ENCODE measurements around the gene LRFN4.
"Not testable (repeated sequence)": the region's sequence is repeated elsewhere in the genome, so short reads cannot be mapped to it uniquely, and the experiment has no call there.

The LRFN4 gene

DNA sequence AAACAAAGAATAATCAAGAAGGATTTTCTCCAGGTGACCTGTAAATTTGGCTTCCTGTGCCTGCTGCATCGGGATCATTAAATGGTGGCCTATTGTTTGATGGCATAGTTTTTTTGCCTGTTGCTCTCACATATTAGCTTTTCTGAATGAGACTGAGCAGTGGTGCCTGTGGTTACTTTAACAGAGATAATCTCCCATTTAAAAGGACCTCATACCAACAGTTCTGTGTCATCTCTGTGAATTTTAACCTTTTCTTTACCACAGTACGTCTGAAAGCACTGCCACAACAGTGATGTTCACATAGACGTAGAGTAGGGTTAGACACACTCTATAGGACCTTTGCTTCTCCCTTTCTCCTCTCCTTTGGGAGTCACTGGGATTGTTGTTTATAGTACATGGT is 36.5 kb upstream of the LRFN4 start:
- TF ChIP-seq, protein P1, sequence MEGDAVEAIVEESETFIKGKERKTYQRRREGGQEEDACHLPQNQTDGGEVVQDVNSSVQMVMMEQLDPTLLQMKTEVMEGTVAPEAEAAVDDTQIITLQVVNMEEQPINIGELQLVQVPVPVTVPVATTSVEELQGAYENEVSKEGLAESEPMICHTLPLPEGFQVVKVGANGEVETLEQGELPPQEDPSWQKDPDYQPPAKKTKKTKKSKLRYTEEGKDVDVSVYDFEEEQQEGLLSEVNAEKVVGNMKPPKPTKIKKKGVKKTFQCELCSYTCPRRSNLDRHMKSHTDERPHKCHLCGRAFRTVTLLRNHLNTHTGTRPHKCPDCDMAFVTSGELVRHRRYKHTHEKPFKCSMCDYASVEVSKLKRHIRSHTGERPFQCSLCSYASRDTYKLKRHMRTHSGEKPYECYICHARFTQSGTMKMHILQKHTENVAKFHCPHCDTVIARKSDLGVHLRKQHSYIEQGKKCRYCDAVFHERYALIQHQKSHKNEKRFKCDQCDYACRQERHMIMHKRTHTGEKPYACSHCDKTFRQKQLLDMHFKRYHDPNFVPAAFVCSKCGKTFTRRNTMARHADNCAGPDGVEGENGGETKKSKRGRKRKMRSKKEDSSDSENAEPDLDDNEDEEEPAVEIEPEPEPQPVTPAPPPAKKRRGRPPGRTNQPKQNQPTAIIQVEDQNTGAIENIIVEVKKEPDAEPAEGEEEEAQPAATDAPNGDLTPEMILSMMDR (IDR thresholded peaks at IDR 0.05; ENCODE audit: low read depth, low read length): no peak
- H3K4me3 ChIP-seq (ENCODE audit: low read depth, low read length): no peak overlapping the region

DNA sequence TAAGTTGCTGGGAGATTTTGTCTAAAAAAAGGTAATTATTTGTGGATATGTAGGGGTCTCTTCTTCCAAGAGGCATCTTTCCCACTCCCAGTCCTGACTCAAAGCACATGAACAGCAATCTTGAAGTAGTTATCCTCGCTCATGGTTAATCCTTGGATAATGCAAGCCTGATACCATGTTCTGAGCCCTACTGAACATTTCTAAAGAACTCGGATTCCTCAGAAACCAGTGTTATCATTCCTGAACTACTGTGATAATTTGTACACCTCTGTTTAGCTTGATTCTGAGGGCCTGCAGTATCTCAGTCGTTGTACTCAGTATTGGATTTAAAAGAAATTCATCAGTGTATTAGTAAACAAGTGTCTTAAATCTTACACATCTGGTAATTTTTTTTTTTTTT is 36.0 kb upstream of the LRFN4 start:
- no peak overlapping the region for H3K4me3 ChIP-seq (ENCODE audit: low read depth, low read length)
- TF ChIP-seq, protein P1 (IDR thresholded peaks at IDR 0.05; ENCODE audit: low read depth, low read length): no peak

DNA sequence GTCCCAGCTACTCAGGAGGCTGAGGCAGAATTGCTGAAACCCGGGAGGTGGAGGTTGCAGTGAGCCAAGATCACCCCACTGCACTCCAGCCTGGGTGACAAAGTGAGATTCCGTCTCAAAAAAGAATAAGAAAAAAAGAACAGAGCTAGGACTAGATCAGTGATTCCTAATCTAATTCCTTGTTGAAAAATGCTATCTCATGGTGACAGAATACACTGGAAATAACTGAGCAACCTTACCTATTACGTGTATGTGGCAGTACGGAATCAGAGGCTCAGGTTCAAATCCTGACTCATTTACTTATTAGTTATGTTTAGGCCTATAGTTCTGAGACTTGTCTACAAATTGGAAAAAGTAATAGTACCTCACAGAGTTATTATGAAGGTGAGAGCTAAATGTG is 33.2 kb upstream of the LRFN4 start:
- TF ChIP-seq, protein P1 (IDR thresholded peaks at IDR 0.05; ENCODE audit: low read depth, low read length): no peak
- no peak overlapping the region for H3K4me3 ChIP-seq (ENCODE audit: low read depth, low read length)

DNA sequence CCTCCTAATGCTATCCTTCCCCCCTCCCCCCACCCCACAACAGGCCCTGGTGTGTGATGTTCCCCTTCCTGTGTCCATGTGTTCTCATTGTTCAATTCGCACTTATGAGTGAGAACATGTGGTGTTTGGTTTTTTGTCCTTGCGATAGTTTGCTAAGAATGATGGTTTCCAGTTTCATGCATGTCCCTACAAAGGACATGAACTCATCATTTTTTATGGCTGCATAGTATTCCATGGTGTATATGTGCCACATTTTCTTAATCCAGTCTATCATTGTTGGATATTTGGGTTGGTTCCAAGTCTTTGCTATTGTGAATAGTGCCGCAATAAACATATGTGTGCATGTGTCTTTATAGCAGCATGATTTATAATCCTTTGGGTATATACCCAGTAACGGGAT is 32.3 kb upstream of the LRFN4 start:
- H3K4me3 ChIP-seq (ENCODE audit: low read depth, low read length): not testable (repeated sequence)

DNA sequence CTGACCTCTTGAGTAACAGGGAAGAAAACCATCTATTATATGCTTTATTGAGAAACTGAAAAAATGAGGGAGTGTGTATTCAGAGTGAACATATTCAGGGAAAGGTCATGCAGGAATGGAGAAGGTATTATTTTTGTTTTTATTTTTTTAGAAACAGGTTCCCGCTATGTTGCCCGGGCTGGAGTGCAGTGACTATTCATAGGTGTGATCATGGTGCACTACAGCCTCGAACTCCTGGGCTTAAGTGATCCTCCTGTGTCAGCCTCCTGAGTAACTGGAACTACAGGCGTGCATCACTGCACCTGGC is 22.4 kb upstream of the LRFN4 start:
- TF ChIP-seq, protein P1 (IDR thresholded peaks at IDR 0.05; ENCODE audit: low read depth, low read length): no peak

DNA sequence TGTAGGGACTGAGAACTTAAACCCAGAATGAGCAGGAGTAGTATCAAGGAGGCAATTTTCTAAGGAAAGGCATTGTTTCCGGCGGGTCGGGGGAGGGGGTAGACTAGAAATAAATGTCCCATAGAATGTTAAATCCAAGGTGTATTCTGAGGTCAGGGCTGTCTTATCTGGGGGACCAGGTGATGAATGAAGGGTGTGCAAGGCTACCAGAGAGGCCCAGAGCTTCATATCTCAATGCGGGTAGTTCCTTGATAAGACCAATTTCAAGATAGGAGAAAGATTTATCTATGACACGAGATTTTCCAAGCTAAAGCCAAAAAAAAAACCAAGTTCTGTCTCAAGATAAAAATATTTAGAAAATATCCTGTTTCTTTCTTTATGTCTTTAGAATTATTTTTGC is 21.9 kb upstream of the LRFN4 start:
- TF ChIP-seq, protein P1 (IDR thresholded peaks at IDR 0.05; ENCODE audit: low read depth, low read length): no peak
- no peak overlapping the region for H3K4me3 ChIP-seq (ENCODE audit: low read depth, low read length)

More for the DNA sequence above, 22.4 kb upstream of the LRFN4 start:
- no peak overlapping the region for H3K4me3 ChIP-seq (ENCODE audit: low read depth, low read length)

DNA sequence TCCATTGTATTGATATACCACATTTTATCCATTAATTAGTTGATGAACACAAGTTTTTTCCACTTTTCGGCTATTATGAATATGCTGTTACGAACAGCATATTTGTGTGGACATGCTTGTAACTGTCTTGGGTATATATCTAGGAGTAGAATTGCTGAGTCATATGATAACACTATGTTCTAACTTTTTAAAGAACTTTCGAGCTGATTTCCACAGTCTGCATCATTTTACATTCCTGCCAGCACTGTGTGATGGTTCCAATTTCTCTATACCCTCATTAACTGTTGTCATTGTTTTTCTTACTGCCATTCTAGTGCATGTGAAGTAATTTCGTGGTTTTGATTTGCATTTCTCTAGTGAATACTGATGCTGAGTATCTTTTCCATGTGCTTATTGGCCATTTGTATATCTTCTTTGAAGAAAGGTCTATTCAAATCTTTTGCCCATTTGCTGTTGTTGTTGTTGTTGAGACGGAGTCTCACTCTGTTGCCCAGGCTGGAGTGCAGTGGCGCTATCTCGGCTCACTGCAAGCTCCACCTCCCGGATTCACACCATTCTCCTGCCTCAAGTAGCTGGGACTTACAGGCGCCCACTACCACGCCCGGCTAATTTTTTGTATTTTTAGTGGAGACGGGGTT is 21.0 kb upstream of the LRFN4 start:
- no peak overlapping the region for H3K4me3 ChIP-seq (ENCODE audit: low read depth, low read length)
- TF ChIP-seq, protein P1 (IDR thresholded peaks at IDR 0.05; ENCODE audit: low read depth, low read length): no peak

All from WI38 (cell line).